ENCODE data around the gene GCN1. TPM values are rescaled to one million over a fixed set of nuclear protein-coding genes. Genes with fewer than 3 reads are reported as not detected.

GCN1 gene
- total RNA-seq, 1 experiment from 2014 or later, result 27.0 TPM

- peak; percentile 89 for DNase-seq (ENCODE audit: low read depth)
Observed at GRCh38 chr12:120116792-120117651, 77.5 kb downstream of the GCN1 start.

- no peak for DNase-seq (ENCODE audit: low read depth)
Observed at GRCh38 chr12:120116441-120116791, 78.1 kb downstream of the GCN1 start, which contains the start of gene RAB35. Gene RAB35, minus strand, starts transcription at chr12:120116753. Its CDS starts 103 bp downstream, at chr12:120116650.

GRCh38 chr12:120115692-120116440 is 78.6 kb downstream of the GCN1 start:
- peak; percentile 24 for DNase-seq (ENCODE audit: low read depth)

- no peak for DNase-seq (ENCODE audit: low read depth)
Observed at GRCh38 chr12:120115066-120115465, 79.4 kb downstream of the GCN1 start.

- no peak for DNase-seq (ENCODE audit: low read depth)
Observed at GRCh38 chr12:120110550-120111501, 83.7 kb downstream of the GCN1 start.

- peak; percentile 17 for DNase-seq (ENCODE audit: low read depth)
Observed at GRCh38 chr12:120109570-120110267, 84.8 kb downstream of the GCN1 start.

- no peak for DNase-seq (ENCODE audit: low read depth)
Observed at GRCh38 chr12:120106151-120106550, 88.4 kb downstream of the GCN1 start.

GRCh38 chr12:120103371-120103770 is 91.1 kb downstream of the GCN1 start:
- no peak for DNase-seq (ENCODE audit: low read depth)

- no peak for DNase-seq (ENCODE audit: low read depth)
Observed at GRCh38 chr12:120103044-120103338, 91.5 kb downstream of the GCN1 start.

GRCh38 chr12:120102189-120103043 is 92.1 kb downstream of the GCN1 start:
- no peak for DNase-seq (ENCODE audit: low read depth)

GRCh38 chr12:120101617-120102016 is 92.9 kb downstream of the GCN1 start:
- DNase-seq (ENCODE audit: low read depth), result no peak

- no peak for DNase-seq (ENCODE audit: low read depth)
Observed at GRCh38 chr12:120101182-120101581, 93.3 kb downstream of the GCN1 start.

- no peak for DNase-seq (ENCODE audit: low read depth)
Observed at GRCh38 chr12:120100630-120101029, 93.9 kb downstream of the GCN1 start.

- no peak for DNase-seq (ENCODE audit: low read depth)
Observed at GRCh38 chr12:120099738-120100137, 94.8 kb downstream of the GCN1 start.

GRCh38 chr12:120098756-120099470 is 95.6 kb downstream of the GCN1 start:
- no peak for DNase-seq (ENCODE audit: low read depth)

- no peak for DNase-seq (ENCODE audit: low read depth)
Observed at GRCh38 chr12:120096671-120097202, 97.8 kb downstream of the GCN1 start.

GRCh38 chr12:120095736-120096135 is 98.8 kb downstream of the GCN1 start:
- DNase-seq (ENCODE audit: low read depth), result no peak

- DNase-seq (ENCODE audit: low read depth), result no peak
Observed at GRCh38 chr12:120095331-120095730, 99.2 kb downstream of the GCN1 start.

- DNase-seq (ENCODE audit: low read depth), result no peak
Observed at GRCh38 chr12:120094485-120094884, 100.0 kb downstream of the GCN1 start.
